HepG2 (cell line): Measurements from ENCODE around the gene AFF1. TPM values are rescaled to one million over a fixed set of nuclear protein-coding genes. Genes with fewer than 3 reads are reported as not detected.

ENCODE experiments used
- RAD21 ChIP-seq: fragments of 450-650 bp; formaldehyde crosslinking; IDR thresholded peaks from 2 replicates; pipeline ENCODE4 v1.5.0; 2020; ENCODE audit warnings: mild to moderate bottlenecking
- SAP130 ChIP-seq: IDR thresholded peaks from 2 replicates; pipeline ENCODE4 v1.6.1; 2016; ENCODE audit warnings: low read depth
- SIX4 ChIP-seq: sonication (generic); formaldehyde crosslinking; IDR thresholded peaks from 2 replicates; pipeline ENCODE4 v1.4.0; 2020; ENCODE audit warnings: missing genetic modification reagents
- SRSF4 ChIP-seq: fragments of 200-400 bp; formaldehyde crosslinking; IDR thresholded peaks from one replicate; pipeline ENCODE4 v1.6.1; 2018; ENCODE audit warnings: mild to moderate bottlenecking, low read depth, low read length, moderate library complexity; ENCODE audit not compliant: poor library complexity, severe bottlenecking
- SRY ChIP-seq: sonication (generic); formaldehyde crosslinking; IDR thresholded peaks from 2 replicates; pipeline ENCODE4 v1.8.0; 2022; ENCODE audit warnings: mild to moderate bottlenecking, missing genetic modification reagents
- ZNF891 ChIP-seq: sonication (generic); formaldehyde crosslinking; IDR thresholded peaks from 2 replicates; pipeline ENCODE4 v1.5.0; 2020; ENCODE audit warnings: mild to moderate bottlenecking, missing genetic modification reagents
- polyA plus RNA-seq, 8 experiments: library from polyadenylated mRNA; depleted of rRNA in 3 of 8; stranded (reverse) in 7 of 8; unstranded in 1 of 8; fragments of >200 nt; fragmentation: Illumina TruSeq in 4 of 8; extraction: Trizol in 4 of 8; gene quantifications; 2 replicates each; pipeline versions ENCODE4 v1.2.1 to v1.2.3, GENCODE V29; 2011 to 2016; ENCODE audit warnings: low read depth in 4 of 8, missing spikeins in 1 of 8, mixed read lengths in 1 of 8; ENCODE audit not compliant: insufficient read depth in 1 of 8
- total RNA-seq, 5 experiments: library from RNA; depleted of rRNA; stranded (reverse); fragments of >200 nt; fragmentation: Illumina TruSeq; extraction: Trizol; gene quantifications; 2 replicates each; pipeline ENCODE4 v1.2.3, GENCODE V29; 2016; ENCODE audit warnings: low read depth in 1 of 5
- TF ChIP-seq, protein P1 (sequence below): sonication (generic); formaldehyde crosslinking; IDR thresholded peaks from 2 replicates; pipeline ENCODE4 v1.8.0; 2022; ENCODE audit warnings: mild to moderate bottlenecking, missing genetic modification reagents; ENCODE audit not compliant: insufficient replicate concordance
- TF ChIP-seq, protein P2 (sequence below): sonication (generic); formaldehyde crosslinking; IDR thresholded peaks from 2 replicates; pipeline ENCODE4 v1.5.1; 2020; ENCODE audit warnings: missing genetic modification reagents, mild to moderate bottlenecking, borderline replicate concordance
- TF ChIP-seq, protein P3 (sequence below), 2 experiments: sonication (generic) in 1 of 2; formaldehyde crosslinking in 1 of 2; IDR thresholded peaks; 2 replicates each; pipeline versions ENCODE4 v1.4.0 to v1.6.1; 2016 to 2020; ENCODE audit warnings: borderline replicate concordance in 1 of 2, low read depth in 1 of 2, mild to moderate bottlenecking in 1 of 2, missing genetic modification reagents in 1 of 2

AFF1 gene
- total and polyA plus RNA-seq, 2 of the 13 experiments (the other 11 are each of a cell fraction or from before 2014, with no cell fraction given): 15.5 to 15.9 TPM

DNA sequence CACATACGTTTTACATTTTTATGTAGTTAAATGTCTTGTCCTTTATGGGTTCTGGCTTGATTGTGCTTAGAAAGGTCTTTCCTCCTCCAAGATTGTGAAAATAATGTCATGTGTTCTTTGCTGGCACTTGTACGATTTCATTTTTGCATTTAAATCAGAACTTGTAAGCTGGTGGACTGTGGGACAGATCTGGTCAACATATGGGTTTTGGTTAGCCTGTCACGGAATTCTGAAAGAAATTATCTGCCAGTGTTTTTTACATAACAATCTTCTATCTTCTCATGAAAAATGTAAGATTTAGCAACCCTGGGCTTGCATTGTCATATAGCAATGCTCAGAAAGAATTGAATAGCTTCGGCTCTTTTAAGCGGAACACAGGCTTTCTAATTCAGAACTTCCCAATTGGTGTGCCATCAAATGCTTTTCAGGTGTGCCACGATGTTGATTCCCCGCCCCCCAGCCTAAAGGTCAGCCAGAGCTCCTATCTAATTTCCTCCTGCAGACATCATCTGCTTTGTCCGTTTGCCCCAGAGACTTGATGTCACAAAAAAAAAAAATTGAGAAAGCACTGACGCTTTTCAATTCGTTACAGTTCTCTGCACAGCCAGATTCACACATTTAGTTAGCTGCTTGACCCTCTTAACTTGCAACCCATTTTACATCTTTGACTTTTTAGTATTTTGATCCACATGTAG lies 16.2 kb downstream of the AFF1 start (continued):
- TF ChIP-seq SRSF4 (no peak), SAP130 (CRISPR knock-in tag) (no peak), ZNF891 (no peak), RAD21 (CRISPR knock-in tag) (no peak), SRY (no peak), SIX4 (no peak)
- TF ChIP-seq, protein P1, sequence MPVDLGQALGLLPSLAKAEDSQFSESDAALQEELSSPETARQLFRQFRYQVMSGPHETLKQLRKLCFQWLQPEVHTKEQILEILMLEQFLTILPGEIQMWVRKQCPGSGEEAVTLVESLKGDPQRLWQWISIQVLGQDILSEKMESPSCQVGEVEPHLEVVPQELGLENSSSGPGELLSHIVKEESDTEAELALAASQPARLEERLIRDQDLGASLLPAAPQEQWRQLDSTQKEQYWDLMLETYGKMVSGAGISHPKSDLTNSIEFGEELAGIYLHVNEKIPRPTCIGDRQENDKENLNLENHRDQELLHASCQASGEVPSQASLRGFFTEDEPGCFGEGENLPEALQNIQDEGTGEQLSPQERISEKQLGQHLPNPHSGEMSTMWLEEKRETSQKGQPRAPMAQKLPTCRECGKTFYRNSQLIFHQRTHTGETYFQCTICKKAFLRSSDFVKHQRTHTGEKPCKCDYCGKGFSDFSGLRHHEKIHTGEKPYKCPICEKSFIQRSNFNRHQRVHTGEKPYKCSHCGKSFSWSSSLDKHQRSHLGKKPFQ (CRISPR knock-in tag): no peak
- TF ChIP-seq, protein P2, sequence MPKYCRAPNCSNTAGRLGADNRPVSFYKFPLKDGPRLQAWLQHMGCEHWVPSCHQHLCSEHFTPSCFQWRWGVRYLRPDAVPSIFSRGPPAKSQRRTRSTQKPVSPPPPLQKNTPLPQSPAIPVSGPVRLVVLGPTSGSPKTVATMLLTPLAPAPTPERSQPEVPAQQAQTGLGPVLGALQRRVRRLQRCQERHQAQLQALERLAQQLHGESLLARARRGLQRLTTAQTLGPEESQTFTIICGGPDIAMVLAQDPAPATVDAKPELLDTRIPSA: no peak
- TF ChIP-seq, protein P3, sequence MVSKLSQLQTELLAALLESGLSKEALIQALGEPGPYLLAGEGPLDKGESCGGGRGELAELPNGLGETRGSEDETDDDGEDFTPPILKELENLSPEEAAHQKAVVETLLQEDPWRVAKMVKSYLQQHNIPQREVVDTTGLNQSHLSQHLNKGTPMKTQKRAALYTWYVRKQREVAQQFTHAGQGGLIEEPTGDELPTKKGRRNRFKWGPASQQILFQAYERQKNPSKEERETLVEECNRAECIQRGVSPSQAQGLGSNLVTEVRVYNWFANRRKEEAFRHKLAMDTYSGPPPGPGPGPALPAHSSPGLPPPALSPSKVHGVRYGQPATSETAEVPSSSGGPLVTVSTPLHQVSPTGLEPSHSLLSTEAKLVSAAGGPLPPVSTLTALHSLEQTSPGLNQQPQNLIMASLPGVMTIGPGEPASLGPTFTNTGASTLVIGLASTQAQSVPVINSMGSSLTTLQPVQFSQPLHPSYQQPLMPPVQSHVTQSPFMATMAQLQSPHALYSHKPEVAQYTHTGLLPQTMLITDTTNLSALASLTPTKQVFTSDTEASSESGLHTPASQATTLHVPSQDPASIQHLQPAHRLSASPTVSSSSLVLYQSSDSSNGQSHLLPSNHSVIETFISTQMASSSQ (IDR thresholded peaks at IDR 0.05; ENCODE audit: low read depth): no peak
- TF ChIP-seq, protein P3 (CRISPR knock-in tag; IDR thresholded peaks at IDR 0.05; ENCODE audit: borderline replicate concordance): no peak
- TF ChIP-seq, all 625 proteins: peak for 0
